Measurements from ENCODE around the gene BACH1. TPM values are rescaled to one million over a fixed set of nuclear protein-coding genes. Genes with fewer than 3 reads are reported as not detected.

Gene BACH1
- total and polyA plus RNA-seq, 10 of the 15 experiments (the other 5 are each of a cell fraction or from before 2014, with no cell fraction given): 3.2 to 25.7 (median 10.5) TPM

DNA sequence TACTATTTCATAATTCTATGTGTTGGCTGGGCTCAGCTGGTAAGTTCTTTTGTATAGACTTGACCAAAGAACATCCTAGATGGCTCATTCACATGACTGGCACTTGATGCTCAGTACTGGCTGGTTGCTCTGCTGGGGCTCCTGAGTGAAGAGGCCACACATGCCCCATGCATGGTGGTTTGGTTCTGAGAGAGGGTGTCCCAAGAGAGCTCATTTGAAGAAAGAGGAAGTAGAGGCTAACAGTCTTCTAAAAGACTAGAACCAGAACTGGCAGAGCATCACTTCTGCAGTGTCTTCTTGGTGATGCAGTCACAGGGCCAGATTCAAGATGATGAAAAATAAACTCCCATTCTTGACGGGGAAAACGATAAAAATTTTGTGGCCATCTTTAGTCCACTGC lies 5.2 kb upstream of the BACH1 start (continued):
- TF ChIP-seq SREBF1 (IDR thresholded peaks at IDR 0.05; ENCODE audit: low read length) (no peak), MEF2B (IDR thresholded peaks at IDR 0.05; ENCODE audit: partially characterized antibody, poor library complexity, severe bottlenecking) (peak; percentile 91), NFYA (IDR thresholded peaks at IDR 0.05; ENCODE audit: borderline replicate concordance, low read depth, low read length) (no peak), BCL11A (IDR thresholded peaks at IDR 0.05; ENCODE audit: low read depth, low read length) (peak; percentile 71; the same call in 1 of the 2 replicates), TCF7 (IDR thresholded peaks at IDR 0.05; ENCODE audit: borderline replicate concordance) (no peak), JUNB (IDR thresholded peaks at IDR 0.05) (peak; percentile 15; the same call in 1 of the 2 replicates), YY1 (IDR thresholded peaks at IDR 0.05; ENCODE audit: low read depth, low read length) (0 out of 2 replicates have a peak, but pooled peaks have one; percentile 32), IKZF2 (IDR thresholded peaks at IDR 0.05) (peak in 1 of 2 experiments; percentile 27; a peak in 1 of 4 replicates), MXI1 (IDR thresholded peaks at IDR 0.05; ENCODE audit: low read depth, low read length) (no peak), GATAD2B (conservative IDR thresholded peaks at IDR 0.05; ENCODE audit: low read depth) (0 out of 2 replicates have a peak, but pooled peaks have one; percentile 35), ZNF217 (IDR thresholded peaks at IDR 0.05) (no peak), HDAC2 (IDR thresholded peaks at IDR 0.05) (no peak), CBFB (IDR thresholded peaks at IDR 0.05; ENCODE audit: low read depth) (no peak), STAT1 (conservative IDR thresholded peaks at IDR 0.05) (no peak), KLF5 (IDR thresholded peaks at IDR 0.05; ENCODE audit: partially characterized antibody) (no peak), ZNF384 (IDR thresholded peaks at IDR 0.05; ENCODE audit: borderline replicate concordance, low read depth, low read length) (no peak), CBX5 (IDR thresholded peaks at IDR 0.05; ENCODE audit: low read depth) (0 out of 2 replicates have a peak, but pooled peaks have one; percentile 24)
- TF ChIP-seq, protein P1, sequence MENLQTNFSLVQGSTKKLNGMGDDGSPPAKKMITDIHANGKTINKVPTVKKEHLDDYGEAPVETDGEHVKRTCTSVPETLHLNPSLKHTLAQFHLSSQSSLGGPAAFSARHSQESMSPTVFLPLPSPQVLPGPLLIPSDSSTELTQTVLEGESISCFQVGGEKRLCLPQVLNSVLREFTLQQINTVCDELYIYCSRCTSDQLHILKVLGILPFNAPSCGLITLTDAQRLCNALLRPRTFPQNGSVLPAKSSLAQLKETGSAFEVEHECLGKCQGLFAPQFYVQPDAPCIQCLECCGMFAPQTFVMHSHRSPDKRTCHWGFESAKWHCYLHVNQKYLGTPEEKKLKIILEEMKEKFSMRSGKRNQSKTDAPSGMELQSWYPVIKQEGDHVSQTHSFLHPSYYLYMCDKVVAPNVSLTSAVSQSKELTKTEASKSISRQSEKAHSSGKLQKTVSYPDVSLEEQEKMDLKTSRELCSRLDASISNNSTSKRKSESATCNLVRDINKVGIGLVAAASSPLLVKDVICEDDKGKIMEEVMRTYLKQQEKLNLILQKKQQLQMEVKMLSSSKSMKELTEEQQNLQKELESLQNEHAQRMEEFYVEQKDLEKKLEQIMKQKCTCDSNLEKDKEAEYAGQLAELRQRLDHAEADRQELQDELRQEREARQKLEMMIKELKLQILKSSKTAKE (IDR thresholded peaks at IDR 0.05; ENCODE audit: low read depth, poor library complexity, severe bottlenecking): no peak
- TF ChIP-seq, protein P2, sequence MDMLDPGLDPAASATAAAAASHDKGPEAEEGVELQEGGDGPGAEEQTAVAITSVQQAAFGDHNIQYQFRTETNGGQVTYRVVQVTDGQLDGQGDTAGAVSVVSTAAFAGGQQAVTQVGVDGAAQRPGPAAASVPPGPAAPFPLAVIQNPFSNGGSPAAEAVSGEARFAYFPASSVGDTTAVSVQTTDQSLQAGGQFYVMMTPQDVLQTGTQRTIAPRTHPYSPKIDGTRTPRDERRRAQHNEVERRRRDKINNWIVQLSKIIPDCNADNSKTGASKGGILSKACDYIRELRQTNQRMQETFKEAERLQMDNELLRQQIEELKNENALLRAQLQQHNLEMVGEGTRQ (IDR thresholded peaks at IDR 0.05; ENCODE audit: borderline replicate concordance, low read depth, low read length): no peak
- TF ChIP-seq, protein P3, sequence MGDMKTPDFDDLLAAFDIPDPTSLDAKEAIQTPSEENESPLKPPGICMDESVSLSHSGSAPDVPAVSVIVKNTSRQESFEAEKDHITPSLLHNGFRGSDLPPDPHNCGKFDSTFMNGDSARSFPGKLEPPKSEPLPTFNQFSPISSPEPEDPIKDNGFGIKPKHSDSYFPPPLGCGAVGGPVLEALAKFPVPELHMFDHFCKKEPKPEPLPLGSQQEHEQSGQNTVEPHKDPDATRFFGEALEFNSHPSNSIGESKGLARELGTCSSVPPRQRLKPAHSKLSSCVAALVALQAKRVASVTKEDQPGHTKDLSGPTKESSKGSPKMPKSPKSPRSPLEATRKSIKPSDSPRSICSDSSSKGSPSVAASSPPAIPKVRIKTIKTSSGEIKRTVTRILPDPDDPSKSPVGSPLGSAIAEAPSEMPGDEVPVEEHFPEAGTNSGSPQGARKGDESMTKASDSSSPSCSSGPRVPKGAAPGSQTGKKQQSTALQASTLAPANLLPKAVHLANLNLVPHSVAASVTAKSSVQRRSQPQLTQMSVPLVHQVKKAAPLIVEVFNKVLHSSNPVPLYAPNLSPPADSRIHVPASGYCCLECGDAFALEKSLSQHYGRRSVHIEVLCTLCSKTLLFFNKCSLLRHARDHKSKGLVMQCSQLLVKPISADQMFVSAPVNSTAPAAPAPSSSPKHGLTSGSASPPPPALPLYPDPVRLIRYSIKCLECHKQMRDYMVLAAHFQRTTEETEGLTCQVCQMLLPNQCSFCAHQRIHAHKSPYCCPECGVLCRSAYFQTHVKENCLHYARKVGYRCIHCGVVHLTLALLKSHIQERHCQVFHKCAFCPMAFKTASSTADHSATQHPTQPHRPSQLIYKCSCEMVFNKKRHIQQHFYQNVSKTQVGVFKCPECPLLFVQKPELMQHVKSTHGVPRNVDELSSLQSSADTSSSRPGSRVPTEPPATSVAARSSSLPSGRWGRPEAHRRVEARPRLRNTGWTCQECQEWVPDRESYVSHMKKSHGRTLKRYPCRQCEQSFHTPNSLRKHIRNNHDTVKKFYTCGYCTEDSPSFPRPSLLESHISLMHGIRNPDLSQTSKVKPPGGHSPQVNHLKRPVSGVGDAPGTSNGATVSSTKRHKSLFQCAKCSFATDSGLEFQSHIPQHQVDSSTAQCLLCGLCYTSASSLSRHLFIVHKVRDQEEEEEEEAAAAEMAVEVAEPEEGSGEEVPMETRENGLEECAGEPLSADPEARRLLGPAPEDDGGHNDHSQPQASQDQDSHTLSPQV (IDR thresholded peaks at IDR 0.05): no peak
- TF ChIP-seq, protein P4, sequence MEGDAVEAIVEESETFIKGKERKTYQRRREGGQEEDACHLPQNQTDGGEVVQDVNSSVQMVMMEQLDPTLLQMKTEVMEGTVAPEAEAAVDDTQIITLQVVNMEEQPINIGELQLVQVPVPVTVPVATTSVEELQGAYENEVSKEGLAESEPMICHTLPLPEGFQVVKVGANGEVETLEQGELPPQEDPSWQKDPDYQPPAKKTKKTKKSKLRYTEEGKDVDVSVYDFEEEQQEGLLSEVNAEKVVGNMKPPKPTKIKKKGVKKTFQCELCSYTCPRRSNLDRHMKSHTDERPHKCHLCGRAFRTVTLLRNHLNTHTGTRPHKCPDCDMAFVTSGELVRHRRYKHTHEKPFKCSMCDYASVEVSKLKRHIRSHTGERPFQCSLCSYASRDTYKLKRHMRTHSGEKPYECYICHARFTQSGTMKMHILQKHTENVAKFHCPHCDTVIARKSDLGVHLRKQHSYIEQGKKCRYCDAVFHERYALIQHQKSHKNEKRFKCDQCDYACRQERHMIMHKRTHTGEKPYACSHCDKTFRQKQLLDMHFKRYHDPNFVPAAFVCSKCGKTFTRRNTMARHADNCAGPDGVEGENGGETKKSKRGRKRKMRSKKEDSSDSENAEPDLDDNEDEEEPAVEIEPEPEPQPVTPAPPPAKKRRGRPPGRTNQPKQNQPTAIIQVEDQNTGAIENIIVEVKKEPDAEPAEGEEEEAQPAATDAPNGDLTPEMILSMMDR (IDR thresholded peaks at IDR 0.05 in 2 of 3, conservative IDR thresholded peaks at IDR 0.05 in 1 of 3; ENCODE audit: control insufficient read depth in 2 of 3, extremely low read depth in 1 of 3, insufficient read depth in 1 of 3, low read depth in 3 of 3, low read length in 3 of 3): no peak
- TF ChIP-seq, protein P5, sequence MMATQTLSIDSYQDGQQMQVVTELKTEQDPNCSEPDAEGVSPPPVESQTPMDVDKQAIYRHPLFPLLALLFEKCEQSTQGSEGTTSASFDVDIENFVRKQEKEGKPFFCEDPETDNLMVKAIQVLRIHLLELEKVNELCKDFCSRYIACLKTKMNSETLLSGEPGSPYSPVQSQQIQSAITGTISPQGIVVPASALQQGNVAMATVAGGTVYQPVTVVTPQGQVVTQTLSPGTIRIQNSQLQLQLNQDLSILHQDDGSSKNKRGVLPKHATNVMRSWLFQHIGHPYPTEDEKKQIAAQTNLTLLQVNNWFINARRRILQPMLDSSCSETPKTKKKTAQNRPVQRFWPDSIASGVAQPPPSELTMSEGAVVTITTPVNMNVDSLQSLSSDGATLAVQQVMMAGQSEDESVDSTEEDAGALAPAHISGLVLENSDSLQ (IDR thresholded peaks at IDR 0.05): peak; percentile 76

Measured in GM12878 (cell line).